ENCODE measurements around the gene CHRNA3. TPM values are rescaled to one million over a fixed set of nuclear protein-coding genes. Genes with fewer than 3 reads are reported as not detected.
A peak's percentile ranks its signal among the peaks of the same experiment; 100 is the strongest.

Gene CHRNA3
- total RNA-seq, 1 experiment from 2014 or later: not detected

DNA sequence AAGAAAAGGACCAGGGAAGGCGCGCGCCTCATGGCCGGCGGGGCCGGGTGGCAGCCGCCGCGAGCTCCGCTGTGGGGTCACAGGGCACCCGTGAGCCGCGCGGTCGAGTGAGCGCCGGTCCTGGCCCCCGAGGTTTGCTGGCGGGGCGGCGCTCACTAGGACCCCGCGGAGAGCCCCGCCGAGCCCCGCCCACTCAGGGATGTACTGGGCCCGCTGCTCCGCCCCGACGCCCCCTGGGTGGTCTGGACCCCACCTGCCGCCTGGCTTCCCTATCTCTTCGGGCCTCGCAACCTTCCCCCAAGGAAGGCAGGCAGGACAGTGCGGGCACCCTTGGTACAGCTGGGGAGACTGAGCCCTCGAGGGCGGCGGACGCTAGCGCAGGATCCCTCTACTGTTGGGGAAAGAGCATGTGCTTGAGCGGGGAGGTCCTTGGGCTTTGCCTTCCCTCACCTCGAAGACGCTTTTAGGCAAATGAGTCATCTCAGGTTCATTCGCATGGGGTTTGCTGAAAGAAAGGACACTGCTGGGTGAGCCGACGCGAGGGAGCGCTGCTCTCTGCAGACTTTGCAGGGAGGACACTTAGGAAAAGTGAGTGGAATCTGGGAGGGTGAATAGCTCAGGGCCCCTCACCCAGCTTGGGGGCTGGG is 20.4 kb upstream of the CHRNA3 start, which contains the start of gene CHRNB4:
TSS of gene CHRNB4 (minus strand) at position 109 of the 647 bp plus-strand sequence. CDS start at position 32, 77 bp downstream.
- H3K4me3 ChIP-seq (ENCODE audit: low read length): no peak within 1 kb of the TSS
- no peak within 1 kb of the TSS for H3K9ac ChIP-seq (ENCODE audit: low read length)
- H3K4me2 ChIP-seq (ENCODE audit: low read depth, low read length, poor library complexity, severe bottlenecking): no peak within 1 kb of the TSS
- no peaks in the 10 kb centered on the region for H4K20me1 ChIP-seq (ENCODE audit: insufficient read depth, low read depth, low read length)
- no peaks in the 10 kb centered on the region for H3K27me3 ChIP-seq (ENCODE audit: low read length)
- no peak within 1 kb of the TSS for H3K27ac ChIP-seq (ENCODE audit: low read length)
- no peaks in the 10 kb centered on the region for H3K36me3 ChIP-seq (ENCODE audit: insufficient read depth, low read length)
- no peak within 1 kb of the TSS for H2AFZ ChIP-seq (ENCODE audit: low read length)
- no peaks in the 10 kb centered on the region for H3K4me1 ChIP-seq (ENCODE audit: low read length)
- no peaks in the 10 kb centered on the region for H3K9me3 ChIP-seq (ENCODE audit: low read length)
- no peaks in the 10 kb centered on the region for H3K9me2 ChIP-seq (replicated peaks; ENCODE audit: insufficient read depth, low read length)
- no peak for DNase-seq
- H3K79me2 ChIP-seq (ENCODE audit: low read length): no peaks in the 10 kb centered on the region

DNA sequence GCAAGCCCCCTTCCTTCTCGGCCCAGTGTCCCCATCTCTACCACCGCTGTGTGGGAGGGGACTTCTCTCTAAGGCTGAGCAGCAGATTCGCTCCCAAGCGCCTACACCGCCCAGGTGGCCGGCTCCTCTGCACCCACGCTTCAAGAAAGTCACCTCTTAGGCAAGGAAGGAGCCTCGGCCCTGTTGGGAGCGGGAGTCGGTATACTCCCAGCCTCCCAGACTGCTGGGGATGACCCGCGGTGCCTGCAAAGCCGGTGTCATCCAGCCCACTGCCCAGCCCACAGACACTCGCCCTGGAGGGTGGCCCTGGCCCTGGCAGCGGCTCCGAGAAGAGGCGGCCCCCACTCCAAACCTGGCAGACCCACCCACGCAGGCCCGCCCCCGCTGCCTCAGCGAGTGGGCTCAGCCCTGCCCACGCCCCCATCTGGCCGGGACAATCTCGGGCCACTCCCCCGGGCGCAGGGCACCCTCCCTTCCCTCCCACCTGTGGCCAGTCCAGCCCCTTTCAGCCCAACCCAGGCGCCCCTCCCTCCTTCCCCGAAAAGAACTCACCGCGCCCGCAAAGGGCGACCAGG is 19.8 kb upstream of the CHRNA3 start:
- H3K79me2 ChIP-seq (ENCODE audit: low read length): no peaks in the 10 kb centered on the region
- H3K9ac ChIP-seq (ENCODE audit: low read length): no peak overlapping the region
- H3K9me3 ChIP-seq (ENCODE audit: low read length): no peaks in the 10 kb centered on the region
- DNase-seq: no peak
- no peak overlapping the region for H3K4me2 ChIP-seq (ENCODE audit: low read depth, low read length, poor library complexity, severe bottlenecking)
- no peaks in the 10 kb centered on the region for H3K4me1 ChIP-seq (ENCODE audit: low read length)
- no peak overlapping the region for H2AFZ ChIP-seq (ENCODE audit: low read length)
- no peaks in the 10 kb centered on the region for H3K36me3 ChIP-seq (ENCODE audit: insufficient read depth, low read length)
- no peak overlapping the region for H3K27ac ChIP-seq (ENCODE audit: low read length)
- no peaks in the 10 kb centered on the region for H3K27me3 ChIP-seq (ENCODE audit: low read length)
- no peaks in the 10 kb centered on the region for H3K9me2 ChIP-seq (replicated peaks; ENCODE audit: insufficient read depth, low read length)
- no peak overlapping the region for H3K4me3 ChIP-seq (ENCODE audit: low read length)
- no peaks in the 10 kb centered on the region for H4K20me1 ChIP-seq (ENCODE audit: insufficient read depth, low read depth, low read length)

DNA sequence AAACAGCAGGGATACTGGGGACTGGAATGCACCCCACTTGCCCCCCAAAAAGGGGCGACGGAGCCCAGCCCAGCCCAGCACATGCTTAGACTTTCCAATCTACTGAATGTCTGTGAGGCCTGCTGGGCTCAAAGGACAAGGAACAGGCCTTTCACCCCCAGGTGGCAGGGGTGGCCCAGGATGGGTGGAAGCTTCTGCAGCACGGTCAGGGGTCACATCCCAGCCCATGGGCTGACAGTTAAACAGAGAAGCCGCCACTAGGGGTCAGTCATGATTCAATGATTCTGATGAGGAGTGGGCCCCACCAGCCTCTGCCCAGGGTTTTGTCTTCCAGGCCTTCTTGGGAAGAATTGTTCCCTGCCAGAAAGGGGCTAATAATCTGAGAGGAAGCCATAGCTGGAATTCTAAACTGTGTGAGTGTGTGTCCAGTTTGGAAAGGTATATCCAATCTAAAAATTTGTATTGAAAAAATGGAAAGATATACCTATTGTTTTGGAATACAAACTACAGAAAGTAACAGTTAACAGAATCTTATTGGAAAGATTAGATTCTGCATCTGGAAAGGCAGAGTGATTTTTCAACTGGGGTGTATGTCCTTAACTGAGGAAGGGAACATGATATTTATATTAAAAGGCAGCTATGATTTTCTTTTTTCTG is 18.0 kb upstream of the CHRNA3 start:
- Histone ChIP-seq H3K9ac (ENCODE audit: low read length) (no peak overlapping the region), H3K4me1 (ENCODE audit: low read length) (no peaks in the 10 kb centered on the region), H3K4me3 (ENCODE audit: low read length) (no peak overlapping the region), H3K9me3 (ENCODE audit: low read length) (no peaks in the 10 kb centered on the region), H3K27ac (ENCODE audit: low read length) (no peak overlapping the region), H2AFZ (ENCODE audit: low read length) (no peak overlapping the region), H3K9me2 (replicated peaks; ENCODE audit: insufficient read depth, low read length) (no peaks in the 10 kb centered on the region), H3K36me3 (ENCODE audit: insufficient read depth, low read length) (no peaks in the 10 kb centered on the region), H4K20me1 (ENCODE audit: insufficient read depth, low read depth, low read length) (no peaks in the 10 kb centered on the region), H3K79me2 (ENCODE audit: low read length) (no peaks in the 10 kb centered on the region), H3K4me2 (ENCODE audit: low read depth, low read length, poor library complexity, severe bottlenecking) (no peak overlapping the region), H3K27me3 (ENCODE audit: low read length) (no peaks in the 10 kb centered on the region)
- peak; percentile 86 for DNase-seq

DNA sequence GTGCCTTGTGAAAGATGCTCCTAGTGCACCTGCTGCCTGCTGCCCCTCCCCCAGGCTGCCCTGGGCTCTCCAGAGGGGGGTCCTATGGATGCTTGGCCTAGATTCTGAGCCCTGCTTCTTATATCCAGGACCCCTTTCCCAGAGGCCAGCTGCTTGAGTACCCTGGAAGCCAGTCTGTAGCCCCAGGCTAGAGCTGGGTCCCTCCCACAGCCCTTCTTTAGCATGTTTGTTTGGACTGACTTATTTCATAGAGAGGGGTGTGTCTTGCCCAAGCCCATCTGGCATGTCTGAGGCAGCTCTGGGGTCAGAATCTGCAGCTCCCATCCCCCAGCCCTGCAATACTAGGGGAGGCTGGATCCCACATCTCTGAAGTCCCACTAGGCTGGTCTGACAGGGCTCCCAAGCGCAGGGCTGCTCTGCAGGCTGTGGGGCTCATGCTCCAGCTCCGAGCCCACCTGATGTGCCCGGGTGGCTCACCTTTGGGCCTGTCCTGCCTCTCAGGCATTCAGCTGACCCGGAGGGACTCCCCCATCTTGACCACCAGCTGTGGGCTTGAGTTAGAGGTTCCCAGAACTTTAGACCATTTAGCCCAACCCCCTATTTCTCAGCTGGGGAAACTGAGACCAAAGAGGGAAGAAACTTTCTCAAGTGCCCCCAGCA is 17.1 kb upstream of the CHRNA3 start:
- H3K4me3 ChIP-seq (ENCODE audit: low read length): no peak overlapping the region
- H3K27me3 ChIP-seq (ENCODE audit: low read length): 0 out of 2 replicates have a peak, but pooled peaks cover 3% of the 10 kb centered on the region
- no peak overlapping the region for H2AFZ ChIP-seq (ENCODE audit: low read length)
- H3K36me3 ChIP-seq (ENCODE audit: insufficient read depth, low read length): no peaks in the 10 kb centered on the region
- peaks cover 5% of the 10 kb centered on the region for H3K9me3 ChIP-seq (ENCODE audit: low read length)
- H3K79me2 ChIP-seq (ENCODE audit: low read length): no peaks in the 10 kb centered on the region
- no peak for DNase-seq
- no peaks in the 10 kb centered on the region for H4K20me1 ChIP-seq (ENCODE audit: insufficient read depth, low read depth, low read length)
- no peak overlapping the region for H3K4me2 ChIP-seq (ENCODE audit: low read depth, low read length, poor library complexity, severe bottlenecking)
- no peaks in the 10 kb centered on the region for H3K4me1 ChIP-seq (ENCODE audit: low read length)
- H3K27ac ChIP-seq (ENCODE audit: low read length): no peak overlapping the region
- no peaks in the 10 kb centered on the region for H3K9me2 ChIP-seq (replicated peaks; ENCODE audit: insufficient read depth, low read length)
- no peak overlapping the region for H3K9ac ChIP-seq (ENCODE audit: low read length)

DNA sequence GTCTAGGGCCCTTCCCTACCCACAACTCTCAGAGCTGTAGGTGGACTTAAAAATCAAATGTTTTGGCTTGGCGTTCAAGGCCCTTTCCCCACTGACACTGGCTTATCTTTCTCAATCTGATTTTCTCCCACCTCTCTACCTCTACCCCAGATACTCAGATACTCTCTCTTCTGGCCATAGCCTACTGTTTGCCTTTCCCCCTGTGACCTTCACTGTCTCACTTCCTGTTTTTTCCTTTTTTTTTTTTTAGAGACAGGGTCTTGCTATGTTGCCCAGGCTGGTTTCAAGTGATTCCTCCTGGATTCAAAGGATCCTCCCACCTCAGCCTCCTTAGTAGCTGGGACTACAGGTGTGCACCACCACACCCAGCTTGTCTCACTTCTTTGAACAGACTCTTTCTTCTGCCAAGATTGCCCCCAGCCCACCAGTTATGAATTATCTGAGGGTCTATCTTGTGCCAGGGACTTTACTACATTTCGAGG is 15.6 kb upstream of the CHRNA3 start:
- Histone ChIP-seq H3K4me2 (ENCODE audit: low read depth, low read length, poor library complexity, severe bottlenecking) (no peak overlapping the region), H3K9me2 (replicated peaks; ENCODE audit: insufficient read depth, low read length) (no peaks in the 10 kb centered on the region), H3K4me3 (ENCODE audit: low read length) (no peak overlapping the region), H4K20me1 (ENCODE audit: insufficient read depth, low read depth, low read length) (no peaks in the 10 kb centered on the region), H3K9ac (ENCODE audit: low read length) (no peak overlapping the region), H3K27me3 (ENCODE audit: low read length) (0 out of 2 replicates have a peak, but pooled peaks cover 3% of the 10 kb centered on the region), H3K9me3 (ENCODE audit: low read length) (peaks cover 6% of the 10 kb centered on the region), H3K36me3 (ENCODE audit: insufficient read depth, low read length) (no peaks in the 10 kb centered on the region), H3K79me2 (ENCODE audit: low read length) (no peaks in the 10 kb centered on the region), H3K4me1 (ENCODE audit: low read length) (no peaks in the 10 kb centered on the region), H2AFZ (ENCODE audit: low read length) (no peak overlapping the region), H3K27ac (ENCODE audit: low read length) (no peak overlapping the region)
- no peak for DNase-seq

DNA sequence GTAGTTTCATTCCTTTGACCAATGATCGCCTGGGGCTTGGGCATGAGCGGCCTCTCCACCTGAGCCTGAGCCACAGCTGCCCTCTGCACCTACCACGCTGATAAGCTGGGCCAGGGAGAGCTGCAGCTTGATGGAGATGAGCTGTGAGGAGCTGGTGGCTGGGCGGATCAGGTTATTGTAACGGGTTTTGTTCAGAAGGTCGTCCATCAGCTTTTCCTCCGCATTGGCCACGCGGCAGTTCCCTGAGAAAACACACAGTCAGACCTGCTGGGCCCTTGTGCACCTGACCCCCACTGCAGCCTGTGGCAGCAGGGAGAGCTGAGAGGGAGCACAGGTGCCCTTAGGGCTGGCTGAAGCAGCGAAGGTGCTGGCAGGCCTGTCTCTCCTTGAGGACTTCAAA is 14.6 kb upstream of the CHRNA3 start:
- Histone ChIP-seq H3K4me2 (ENCODE audit: low read depth, low read length, poor library complexity, severe bottlenecking) (no peak overlapping the region), H2AFZ (ENCODE audit: low read length) (no peak overlapping the region), H3K9me2 (replicated peaks; ENCODE audit: insufficient read depth, low read length) (no peaks in the 10 kb centered on the region), H3K27me3 (ENCODE audit: low read length) (0 out of 2 replicates have a peak, but pooled peaks cover 3% of the 10 kb centered on the region), H3K4me1 (ENCODE audit: low read length) (no peaks in the 10 kb centered on the region), H3K4me3 (ENCODE audit: low read length) (no peak overlapping the region), H3K9me3 (ENCODE audit: low read length) (peaks cover 6% of the 10 kb centered on the region), H3K9ac (ENCODE audit: low read length) (no peak overlapping the region), H3K36me3 (ENCODE audit: insufficient read depth, low read length) (no peaks in the 10 kb centered on the region), H3K79me2 (ENCODE audit: low read length) (no peaks in the 10 kb centered on the region), H3K27ac (ENCODE audit: low read length) (no peak overlapping the region), H4K20me1 (ENCODE audit: insufficient read depth, low read depth, low read length) (no peaks in the 10 kb centered on the region)
- DNase-seq: no peak

DNA sequence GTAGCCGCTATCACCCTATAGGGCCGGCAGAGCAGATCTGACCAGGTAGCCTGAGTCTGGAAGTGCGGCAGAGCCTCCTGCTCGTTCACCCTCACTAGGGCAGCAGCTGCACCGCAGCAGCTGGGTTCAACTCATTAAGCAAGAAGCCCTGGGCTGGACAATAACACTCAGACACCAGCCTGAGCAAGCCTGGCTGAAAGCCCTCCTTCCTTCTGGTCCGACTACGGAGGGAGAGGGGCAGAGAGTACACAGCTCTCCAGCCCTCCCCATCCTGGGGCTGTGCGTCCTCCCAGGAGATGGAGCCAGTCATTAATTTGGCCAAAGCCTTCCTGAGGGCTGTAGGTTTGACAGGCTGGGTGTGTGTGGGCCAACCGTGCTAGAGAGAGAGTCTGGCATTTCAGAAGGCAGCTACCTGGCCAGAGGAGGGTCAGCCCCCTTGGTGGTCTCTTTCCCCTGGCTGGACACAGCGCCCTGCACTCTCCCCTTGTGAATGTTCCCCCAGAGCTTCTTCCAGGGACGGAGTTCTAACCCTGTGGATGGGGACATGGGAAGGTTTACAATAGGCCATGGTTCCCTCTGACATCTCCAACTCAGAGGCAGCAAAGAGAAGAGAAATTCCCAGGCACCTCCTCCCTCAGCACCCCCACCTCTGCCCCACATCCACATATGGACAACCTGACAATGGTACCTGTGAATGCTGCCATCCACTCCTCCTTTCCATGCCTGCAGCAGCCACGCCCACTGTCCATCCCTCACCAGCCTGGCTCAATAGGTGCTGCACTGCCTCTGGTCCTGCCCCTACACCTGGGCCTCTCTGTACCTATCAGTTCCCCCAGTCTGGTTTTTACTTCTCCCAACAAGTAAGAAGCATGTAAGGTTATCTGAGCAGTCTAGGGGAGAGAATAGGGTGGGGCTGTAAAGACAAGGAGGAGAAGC is 13.7 kb upstream of the CHRNA3 start:
- Histone ChIP-seq H3K79me2 (ENCODE audit: low read length) (no peaks in the 10 kb centered on the region), H3K4me1 (ENCODE audit: low read length) (no peaks in the 10 kb centered on the region), H3K27me3 (ENCODE audit: low read length) (0 out of 2 replicates have a peak, but pooled peaks cover 3% of the 10 kb centered on the region), H3K9ac (ENCODE audit: low read length) (no peak overlapping the region), H2AFZ (ENCODE audit: low read length) (no peak overlapping the region), H3K9me2 (replicated peaks; ENCODE audit: insufficient read depth, low read length) (no peaks in the 10 kb centered on the region), H3K4me3 (ENCODE audit: low read length) (no peak overlapping the region), H4K20me1 (ENCODE audit: insufficient read depth, low read depth, low read length) (no peaks in the 10 kb centered on the region), H3K4me2 (ENCODE audit: low read depth, low read length, poor library complexity, severe bottlenecking) (no peak overlapping the region), H3K27ac (ENCODE audit: low read length) (no peak overlapping the region), H3K36me3 (ENCODE audit: insufficient read depth, low read length) (no peaks in the 10 kb centered on the region), H3K9me3 (ENCODE audit: low read length) (peaks cover 6% of the 10 kb centered on the region)
- no peak for DNase-seq

All from Karpas-422 (cell line).